ENCODE measurements around the gene NMT1.

NMT1 gene

GRCh38 chr17:45132572-45133463 lies 71.7 kb downstream of the NMT1 start:
- peak overlapping the region; percentile 75 for H3K4me3 ChIP-seq (ENCODE audit: low read depth, low read length)
- TF ChIP-seq CTCF (IDR thresholded peaks at IDR 0.05; ENCODE audit: borderline replicate concordance, insufficient read depth, low read depth, low read length): peak; percentile 95

- peak; percentile 100 for TF ChIP-seq CTCF (IDR thresholded peaks at IDR 0.05; ENCODE audit: borderline replicate concordance, insufficient read depth, low read depth, low read length)
- peak within 1 kb of the TSS; percentile 64 for H3K4me3 ChIP-seq (ENCODE audit: low read depth, low read length)
Observed at GRCh38 chr17:45135192-45135977, 74.3 kb downstream of the NMT1 start, which contains the start of gene ACBD4. TSS of gene ACBD4 (plus strand) at chr17:45135687. CDS start at chr17:45136145, 458 bp downstream.

GRCh38 chr17:45135978-45136791 lies 75.1 kb downstream of the NMT1 start:
- TF ChIP-seq CTCF (IDR thresholded peaks at IDR 0.05; ENCODE audit: borderline replicate concordance, insufficient read depth, low read depth, low read length): no peak
- peak overlapping the region; percentile 64 for H3K4me3 ChIP-seq (ENCODE audit: low read depth, low read length)

GRCh38 chr17:45136846-45137560 lies 75.9 kb downstream of the NMT1 start:
- no peak overlapping the region for H3K4me3 ChIP-seq (ENCODE audit: low read depth, low read length)
- no peak for TF ChIP-seq CTCF (IDR thresholded peaks at IDR 0.05; ENCODE audit: borderline replicate concordance, insufficient read depth, low read depth, low read length)

- no peak for TF ChIP-seq CTCF (IDR thresholded peaks at IDR 0.05; ENCODE audit: borderline replicate concordance, insufficient read depth, low read depth, low read length)
- H3K4me3 ChIP-seq (ENCODE audit: low read depth, low read length): no peak overlapping the region
Observed at GRCh38 chr17:45137561-45138305, 76.6 kb downstream of the NMT1 start.
